IMR-90 (cell line): Measurements from ENCODE around the gene COL7A1. TPM values are rescaled to one million over a fixed set of nuclear protein-coding genes. Genes with fewer than 3 reads are reported as not detected.

Experiments
- RAD21 ChIP-seq: IDR thresholded peaks from 2 replicates; pipeline ENCODE4 v1.6.1; 2012; ENCODE audit warnings: low read length, improper control_type of control experiment
- RFX5 ChIP-seq: IDR thresholded peaks from 2 replicates; pipeline ENCODE4 v1.8.0; 2012; ENCODE audit warnings: low read depth, mild to moderate bottlenecking, low read length, moderate library complexity
- SMC3 ChIP-seq: fragments of 150-350 bp; IDR thresholded peaks from 2 replicates; pipeline ENCODE4 v1.6.1; 2016; ENCODE audit warnings: low read depth, mild to moderate bottlenecking, antibody characterized with exemption, low read length, moderate library complexity
- USF2 ChIP-seq: fragments of 150-350 bp; IDR thresholded peaks from 2 replicates; pipeline ENCODE4 v1.6.1; 2017; ENCODE audit warnings: mild to moderate bottlenecking, antibody characterized with exemption, low read length, low read depth
- polyA plus RNA-seq, 3 experiments: library from polyadenylated mRNA; depleted of rRNA; stranded (reverse); fragments of >200 nt; gene quantifications; 2 replicates each; pipeline ENCODE4 v1.2.3, GENCODE V29; 2012; ENCODE audit warnings: low replicate concordance in 1 of 3
- total RNA-seq: library from RNA; depleted of rRNA; stranded (reverse); fragments of >200 nt; gene quantifications from 2 replicates; pipeline ENCODE4 v1.2.3, GENCODE V29; 2012

COL7A1 gene
- total and polyA plus RNA-seq, 2 of the 4 experiments (the other 2 are of a cell fraction) = 4.1 to 20.3 TPM

DNA sequence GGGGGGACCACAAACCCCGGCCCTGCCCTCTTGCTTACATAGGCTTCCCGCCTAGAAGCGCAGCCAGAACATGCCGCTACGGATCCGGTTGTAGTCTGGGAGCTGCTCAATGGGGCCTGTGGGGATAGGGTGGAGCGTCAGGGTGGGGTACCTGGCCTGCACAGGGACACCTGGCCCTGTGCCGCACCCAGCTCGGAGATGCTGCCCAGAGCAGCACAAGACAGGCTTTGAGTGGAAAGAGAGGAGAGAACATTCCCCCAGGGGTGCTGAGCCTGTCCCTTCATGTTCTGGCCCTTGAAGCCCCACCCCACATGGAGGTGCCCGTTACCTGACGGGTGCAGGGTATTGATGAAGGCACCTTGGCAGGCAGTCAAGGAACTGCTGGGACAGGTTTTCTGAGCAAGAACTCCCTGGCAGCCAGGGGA is 4.0 kb upstream of the COL7A1 start (continued):
- no peak for TF ChIP-seq SMC3
- no peak for TF ChIP-seq RAD21
- TF ChIP-seq RFX5 = no peak
- no peak for TF ChIP-seq USF2
